Fibroblast of mammary gland (primary cell): Measurements from ENCODE around the gene PRKAA1.
"Not testable (repeated sequence)": the region's sequence is repeated elsewhere in the genome, so short reads cannot be mapped to it uniquely, and the experiment has no call there.

Experiments
- DNase-seq: peaks from one replicate; pipeline ENCODE4 v3.0.0-alpha.2; 2010; ENCODE audit warnings: low read depth
- H3K4me3 ChIP-seq: 2 replicates; pipeline ENCODE4 v1.5.1; 2011; ENCODE audit warnings: low read depth, mild to moderate bottlenecking, low read length, moderate library complexity; ENCODE audit not compliant: control insufficient read depth
- CTCF ChIP-seq: conservative IDR thresholded peaks from 2 replicates; pipeline ENCODE4 v1.5.1; 2011; ENCODE audit warnings: low read depth, low read length, inconsistent platforms; ENCODE audit not compliant: control insufficient read depth, insufficient read depth

Gene PRKAA1

GRCh38 chr5:40738502-40738901 lies 59.7 kb downstream of the PRKAA1 start:
- peak; percentile 19 for DNase-seq
- no peak overlapping the region for H3K4me3 ChIP-seq
- no peak for TF ChIP-seq CTCF

DNA sequence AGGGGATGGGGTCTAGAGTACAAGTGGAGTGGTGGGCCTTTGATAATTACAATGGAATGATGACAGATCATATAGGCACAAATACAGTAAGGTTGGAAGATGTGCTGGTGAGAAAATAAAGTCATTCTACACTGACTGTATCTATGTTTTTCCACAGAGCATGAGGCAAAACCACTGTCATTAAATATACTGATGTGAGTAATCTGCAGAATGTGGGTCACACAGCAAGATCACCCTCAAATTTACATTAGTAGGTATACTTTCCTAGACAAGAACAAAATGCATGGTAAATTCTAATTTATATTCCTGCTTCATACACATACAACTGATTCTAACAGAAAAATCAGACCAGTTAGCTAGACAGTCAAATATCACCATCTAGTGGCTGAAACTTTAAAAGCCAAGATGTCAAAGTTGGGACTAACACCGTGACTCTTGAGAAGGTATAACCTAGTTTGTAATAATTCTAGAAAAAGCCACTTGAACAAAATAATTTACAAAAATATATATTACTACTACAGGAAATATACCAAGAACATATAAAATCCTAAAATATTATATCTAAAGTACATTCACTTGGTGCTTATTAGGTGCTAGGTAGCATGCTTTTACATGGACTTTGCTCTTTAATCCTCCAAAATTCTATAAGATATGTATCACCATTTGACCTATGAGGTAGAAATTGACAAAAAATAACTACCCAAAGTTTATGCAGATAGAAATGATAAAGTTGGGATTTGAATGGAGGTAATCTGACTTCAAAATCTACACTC lies 61.9 kb downstream of the PRKAA1 start:
- peak; percentile 76 for DNase-seq
- no peak overlapping the region for H3K4me3 ChIP-seq
- TF ChIP-seq CTCF, result peak; percentile 84

DNA sequence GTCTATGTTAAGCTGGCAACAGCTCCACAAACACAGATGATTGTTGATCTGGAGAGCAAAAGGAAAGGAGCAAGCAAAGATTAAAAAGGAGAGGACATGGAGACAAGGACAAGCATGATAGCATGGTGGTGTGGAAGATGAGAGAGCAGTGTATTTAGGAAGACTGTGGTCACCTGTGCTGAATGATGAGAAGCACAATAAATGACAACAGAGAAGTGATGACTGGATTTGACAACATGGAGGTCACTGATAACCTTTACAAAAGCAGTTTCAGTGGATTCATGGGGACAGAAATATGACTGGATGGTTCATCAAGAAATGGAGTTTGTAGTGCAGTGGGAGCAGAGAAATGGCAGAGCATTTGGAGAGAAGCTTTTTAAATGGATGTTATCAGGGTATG lies 62.6 kb downstream of the PRKAA1 start:
- TF ChIP-seq CTCF, result no peak
- no peak overlapping the region for H3K4me3 ChIP-seq
- no peak for DNase-seq

- no peak overlapping the region for H3K4me3 ChIP-seq
- TF ChIP-seq CTCF, result no peak
- peak; percentile 44 for DNase-seq
Measured at GRCh38 chr5:40734986-40735385, 63.2 kb downstream of the PRKAA1 start.

DNA sequence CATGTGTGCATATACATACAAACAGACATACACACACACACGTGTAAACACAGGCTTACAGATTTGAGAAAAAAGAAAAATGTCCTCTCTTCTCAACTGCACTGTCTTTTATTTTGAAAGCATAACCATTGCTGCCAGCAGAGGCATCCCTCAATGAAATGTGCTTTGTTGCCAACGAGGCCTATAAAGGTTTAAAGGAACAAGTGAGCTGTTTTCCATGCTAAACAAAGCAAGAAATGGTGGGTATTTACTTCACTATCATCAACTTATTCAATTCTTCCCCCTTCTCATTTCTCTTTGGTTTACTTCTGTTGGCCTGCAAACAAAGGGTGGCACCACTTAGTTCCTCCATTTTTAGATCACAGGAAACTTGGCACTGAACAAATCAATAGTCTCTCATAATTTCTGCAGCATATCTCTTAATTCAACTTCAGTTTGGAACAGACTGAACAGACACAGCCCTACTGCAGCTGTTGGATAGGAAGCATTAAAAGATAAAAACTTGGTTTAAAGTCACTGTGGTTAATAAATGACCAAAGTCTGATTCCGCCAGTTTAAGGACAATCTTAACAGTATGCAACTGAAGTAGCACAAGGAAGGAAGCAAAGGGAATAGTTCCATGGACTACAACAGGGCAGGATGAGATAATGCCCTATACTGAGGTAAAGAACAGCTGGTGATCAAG lies 64.2 kb downstream of the PRKAA1 start:
- no peak for TF ChIP-seq CTCF
- no peak for DNase-seq
- H3K4me3 ChIP-seq, result no peak overlapping the region

DNA sequence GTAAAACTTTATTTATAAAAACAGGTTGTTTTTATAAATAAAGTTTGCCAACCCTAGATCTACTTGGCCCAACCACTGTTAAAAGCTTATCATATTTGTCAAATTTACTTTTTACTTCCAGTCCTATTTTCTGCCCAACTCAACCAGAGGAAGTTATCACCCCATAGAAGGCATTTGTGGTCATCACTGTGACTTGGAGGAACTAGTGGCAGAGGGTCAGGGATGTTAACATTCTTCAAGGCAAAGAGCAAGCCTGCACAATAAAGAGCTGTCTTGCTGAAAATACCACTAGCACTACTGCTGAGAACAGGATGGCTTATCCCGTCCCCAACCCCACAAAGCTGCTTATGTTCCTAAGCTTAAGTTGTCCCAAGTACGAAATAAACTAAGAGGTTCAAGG lies 64.7 kb downstream of the PRKAA1 start:
- no peak for DNase-seq
- no peak for TF ChIP-seq CTCF
- H3K4me3 ChIP-seq, result no peak overlapping the region

DNA sequence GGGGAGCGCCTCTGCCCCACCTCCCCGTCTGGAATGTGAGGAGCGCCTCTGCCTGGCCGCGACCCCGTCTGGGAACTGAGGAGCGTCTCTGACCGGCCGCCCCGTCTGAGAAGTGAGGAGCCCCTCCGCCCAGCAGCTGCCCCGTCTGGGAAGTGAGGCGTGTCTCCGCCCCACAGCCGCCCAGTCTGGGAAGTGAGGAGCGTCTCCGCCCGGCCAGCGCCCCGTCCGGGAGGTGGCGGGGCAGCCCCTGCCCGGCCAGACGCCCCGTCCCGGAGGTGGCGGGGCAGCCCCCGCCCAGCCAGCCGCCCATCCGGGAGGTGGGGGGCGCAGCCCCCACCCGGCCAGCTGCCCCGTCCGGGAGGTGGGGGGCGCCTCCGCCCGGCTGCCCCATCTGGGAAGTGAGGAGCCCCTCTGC lies 75.7 kb downstream of the PRKAA1 start:
- not testable (repeated sequence) for DNase-seq, H3K4me3 ChIP-seq
